GM18507 (cell line): ENCODE data around the gene PAWR.
"Not testable (repeated sequence)": the region's sequence is repeated elsewhere in the genome, so short reads cannot be mapped to it uniquely, and the experiment has no call there.

Experiments used
- DNase-seq: peaks from one replicate; pipeline ENCODE4 v3.0.0; 2011; ENCODE audit warnings: low read depth; ENCODE audit not compliant: insufficient read length; ENCODE audit errors: extremely low spot score
- FAIRE-seq: peaks from 2 replicates; lab custom pipeline; 2011; peaks lifted over from hg19 to GRCh38; lab: Jason Lieb, UNC

Gene PAWR

DNA sequence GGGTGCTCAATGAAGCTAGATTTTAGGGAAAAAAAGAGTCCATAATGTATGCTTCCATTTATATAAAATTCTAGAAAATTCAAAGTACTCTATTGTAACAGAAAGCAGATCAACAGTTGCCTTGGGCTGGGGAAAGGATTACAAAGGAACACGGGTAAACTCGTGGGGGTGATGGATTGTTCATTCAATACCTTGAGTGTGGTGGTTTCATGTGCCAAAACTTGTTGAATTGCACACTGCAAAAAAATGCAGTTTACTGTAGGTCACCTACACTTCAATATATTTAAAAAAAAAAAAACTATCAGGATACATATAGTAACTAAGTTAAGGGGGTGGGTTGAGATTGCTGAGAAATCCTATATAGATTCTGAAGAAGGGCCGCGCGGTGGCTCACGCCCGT, 33.6 kb downstream of the PAWR start:
- DNase-seq: no peak
- FAIRE-seq: no peak

DNA sequence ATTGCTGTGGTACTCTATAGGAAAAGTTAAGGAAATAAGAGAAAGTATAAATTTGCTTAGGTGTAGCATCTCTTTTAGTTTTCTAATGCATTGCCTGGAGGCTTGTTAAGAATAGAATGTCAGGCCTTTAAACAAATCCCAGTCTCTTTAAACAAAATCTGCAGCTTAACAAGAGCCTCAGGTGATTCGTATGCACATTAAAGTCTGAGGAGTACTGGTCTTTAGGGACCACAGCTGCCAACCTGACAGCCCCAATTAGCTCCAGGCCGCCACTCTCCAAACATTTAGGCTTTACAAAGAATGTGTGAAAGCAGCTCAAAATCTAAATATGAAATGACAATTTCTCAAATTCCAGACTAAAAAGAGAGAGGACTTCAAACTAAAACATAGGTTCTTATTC, 35.7 kb downstream of the PAWR start:
- FAIRE-seq (no peak), DNase-seq (no peak)

DNA sequence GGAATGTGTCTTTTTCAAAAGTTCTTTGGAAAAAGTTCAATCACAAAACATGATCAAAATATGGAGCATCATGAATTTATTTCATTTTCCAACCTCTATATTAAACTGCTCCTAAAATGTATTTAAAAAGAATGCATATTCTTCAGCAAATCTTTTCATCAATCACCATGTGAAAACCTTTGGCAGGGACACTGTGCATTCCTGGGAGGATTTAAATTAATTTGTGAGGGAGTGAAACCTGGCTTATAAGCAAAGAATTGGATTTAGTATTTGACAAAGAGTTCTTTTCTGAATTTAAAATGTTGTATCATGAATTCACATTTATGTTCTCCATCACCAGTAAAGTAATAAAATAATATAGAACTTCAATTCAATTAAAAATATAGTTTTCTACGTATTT, 38.2 kb downstream of the PAWR start:
- DNase-seq: no peak
- no peak for FAIRE-seq

DNA sequence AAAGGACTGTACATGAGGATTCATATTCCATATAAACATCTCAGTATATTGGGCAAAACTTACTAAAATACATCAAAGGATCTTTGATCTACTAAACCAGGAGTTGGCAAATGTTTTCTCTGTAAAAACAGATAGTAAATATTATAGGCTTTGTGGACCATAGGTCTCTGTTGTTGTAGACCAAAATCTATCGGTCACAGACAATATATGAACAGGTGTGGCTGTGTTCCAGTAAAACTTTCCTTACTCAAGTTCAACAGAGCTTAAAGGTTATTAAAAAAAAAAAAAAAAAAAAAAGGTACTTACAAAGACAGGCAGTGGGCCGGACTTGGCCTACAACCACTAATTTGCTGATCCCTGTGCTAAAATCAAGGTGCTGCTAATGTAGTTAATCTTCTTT, 40.3 kb downstream of the PAWR start:
- FAIRE-seq (no peak), DNase-seq (no peak)

DNA sequence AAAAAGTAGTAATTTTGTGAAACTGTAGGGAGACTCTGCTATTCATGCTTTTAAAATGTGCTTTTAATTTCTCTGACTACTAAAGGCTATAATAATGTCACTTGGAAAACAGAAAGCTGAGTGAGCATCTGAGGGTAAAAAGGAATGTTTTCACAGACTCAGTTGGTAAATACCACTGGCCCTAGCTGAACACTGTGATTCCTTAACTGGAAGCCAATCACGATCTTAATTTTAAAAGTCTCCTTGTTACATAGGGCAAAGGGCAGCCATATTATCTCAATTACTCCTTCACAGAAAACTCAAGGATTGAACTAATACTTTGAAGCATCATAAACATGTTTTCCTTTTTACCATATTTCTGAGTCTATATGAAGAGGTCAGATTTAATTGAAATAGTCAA, 41.9 kb downstream of the PAWR start:
- FAIRE-seq (no peak), DNase-seq (no peak)

DNA sequence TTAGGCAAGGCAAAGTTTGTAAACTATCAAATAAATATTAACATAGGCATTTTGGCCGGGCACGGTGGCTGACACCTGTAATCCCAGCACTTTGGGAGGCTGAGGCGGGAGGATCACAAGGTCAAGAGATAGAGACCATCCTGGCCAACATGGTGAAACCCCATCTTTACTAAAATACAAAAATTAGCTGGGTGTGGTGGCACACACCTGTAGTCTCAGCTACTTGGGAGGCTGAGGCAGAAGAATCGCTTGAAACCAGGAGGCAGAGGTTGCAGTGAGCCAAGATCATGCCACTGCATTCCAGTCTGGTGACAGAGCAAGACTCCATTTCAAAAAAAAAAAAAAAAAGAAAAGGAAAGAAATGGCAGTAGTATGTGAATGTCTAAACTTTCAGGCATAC, 43.9 kb downstream of the PAWR start:
- not testable (repeated sequence) for DNase-seq, FAIRE-seq

DNA sequence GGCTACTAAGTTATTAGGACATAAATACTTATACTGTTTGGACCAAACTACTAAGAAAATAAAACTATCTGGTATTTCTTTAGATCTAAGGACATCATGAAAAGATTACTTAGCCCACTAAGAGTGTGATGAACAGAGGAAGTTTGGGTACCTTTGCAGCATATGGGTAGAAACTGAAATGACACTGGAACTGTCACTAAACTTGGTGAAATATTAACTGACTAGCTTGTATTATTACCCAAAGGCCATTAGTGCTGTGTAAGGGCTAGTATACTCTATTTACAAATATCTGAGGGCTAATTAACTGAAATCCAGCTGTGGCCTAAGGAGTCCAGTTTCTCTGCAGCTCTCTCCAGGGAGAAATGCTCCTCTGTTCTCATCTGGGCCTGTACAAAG, 45.5 kb downstream of the PAWR start:
- DNase-seq (peak; percentile 7), FAIRE-seq (peak; percentile 86)

DNA sequence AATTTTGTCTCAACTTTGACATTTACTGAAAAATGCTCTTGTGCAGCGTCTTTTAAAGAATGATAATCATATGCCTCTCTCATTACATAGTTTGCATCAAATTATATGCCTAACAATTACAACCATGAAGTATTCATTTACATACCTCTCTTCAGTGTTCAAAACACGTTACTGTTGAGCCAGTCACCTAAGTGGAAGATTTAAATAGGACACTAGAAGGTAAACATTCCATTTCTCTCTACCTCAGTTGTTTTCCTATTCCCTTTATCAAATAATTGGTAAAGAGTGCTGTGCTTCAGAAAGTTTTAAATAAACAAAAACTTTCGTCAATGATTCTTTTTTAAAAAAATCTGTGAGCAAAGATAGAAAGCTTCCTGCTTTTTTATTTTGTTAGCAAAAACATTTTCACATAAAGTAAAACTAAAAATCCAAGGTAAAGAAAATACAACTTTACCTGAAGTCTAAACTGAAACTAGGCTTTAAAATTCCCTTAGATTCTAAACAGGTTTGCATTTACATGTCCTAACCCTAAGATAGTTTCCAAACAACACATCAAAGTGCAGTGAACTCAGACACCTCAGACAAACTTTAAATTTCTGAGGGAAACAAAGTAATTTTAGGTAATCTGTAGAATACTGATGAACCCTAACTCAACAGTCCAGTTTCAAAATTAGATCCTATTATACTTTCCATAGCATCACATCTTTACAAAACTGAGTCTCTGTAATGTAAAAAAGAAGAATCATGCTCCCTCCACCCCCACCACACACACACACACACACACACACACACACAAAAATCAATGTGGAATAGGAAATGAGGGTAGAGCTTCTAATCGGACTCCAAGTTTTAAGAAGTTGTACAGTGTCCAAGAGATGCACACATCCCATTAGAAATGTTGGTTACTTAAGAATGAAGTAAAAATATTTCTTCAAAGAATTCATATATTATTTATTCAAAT, 46.2 kb downstream of the PAWR start:
- FAIRE-seq: no peak
- DNase-seq: no peak

DNA sequence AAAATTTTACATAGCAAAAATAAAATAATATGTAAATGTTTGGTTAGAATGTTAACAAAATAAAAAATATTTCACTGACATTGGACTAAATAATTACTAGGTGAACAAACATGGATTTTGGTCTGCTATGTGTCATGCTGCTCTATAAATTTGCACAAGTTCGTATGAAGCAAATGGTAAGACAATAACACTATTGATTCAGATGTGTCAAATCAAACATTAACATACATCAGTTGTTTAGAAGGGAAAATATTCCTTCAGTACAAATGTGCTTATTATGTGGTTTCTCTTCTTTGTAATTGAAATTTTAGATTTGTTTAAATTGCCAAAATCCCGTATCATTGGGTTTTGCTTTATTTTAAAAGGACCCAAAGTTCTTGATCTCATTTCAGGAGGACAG, 46.9 kb downstream of the PAWR start:
- no peak for FAIRE-seq
- no peak for DNase-seq

DNA sequence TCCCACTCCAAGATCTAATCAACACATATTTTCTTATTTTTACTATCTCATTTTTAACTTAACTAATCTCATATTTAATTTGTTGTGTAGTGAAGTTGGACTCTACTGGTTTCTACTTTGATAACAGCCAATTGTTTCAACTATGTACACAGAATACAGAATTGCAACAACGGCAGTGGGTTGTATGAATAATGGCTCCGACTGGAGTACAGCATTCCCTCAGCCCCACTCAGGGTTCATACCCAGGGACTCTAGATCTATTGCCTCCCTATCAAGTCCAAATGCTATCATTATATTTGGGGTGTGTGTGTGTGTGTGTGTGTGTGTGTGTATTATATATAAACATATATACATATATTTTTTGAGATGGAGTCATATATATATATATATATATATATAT, 52.3 kb downstream of the PAWR start:
- DNase-seq (no peak), FAIRE-seq (no peak)

DNA sequence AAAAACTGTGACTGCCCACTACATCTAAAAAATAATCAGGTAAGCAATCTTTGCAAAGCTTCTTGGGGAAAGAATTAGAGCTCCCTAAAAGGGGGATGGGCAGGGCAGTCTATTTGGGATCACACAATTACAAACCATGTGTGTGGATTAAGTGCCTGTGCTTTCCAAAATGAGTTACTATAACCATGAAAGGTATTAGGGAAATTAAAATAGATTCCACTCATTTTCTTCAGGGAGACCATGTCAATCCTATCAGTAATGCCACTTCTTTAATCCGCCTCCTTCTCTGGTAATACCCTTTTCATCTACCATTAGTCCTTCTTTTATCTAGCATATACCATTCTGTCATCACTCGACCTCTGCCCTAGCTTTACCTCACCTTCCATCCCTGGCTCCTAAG, 53.7 kb downstream of the PAWR start:
- no peak for DNase-seq
- FAIRE-seq: no peak

DNA sequence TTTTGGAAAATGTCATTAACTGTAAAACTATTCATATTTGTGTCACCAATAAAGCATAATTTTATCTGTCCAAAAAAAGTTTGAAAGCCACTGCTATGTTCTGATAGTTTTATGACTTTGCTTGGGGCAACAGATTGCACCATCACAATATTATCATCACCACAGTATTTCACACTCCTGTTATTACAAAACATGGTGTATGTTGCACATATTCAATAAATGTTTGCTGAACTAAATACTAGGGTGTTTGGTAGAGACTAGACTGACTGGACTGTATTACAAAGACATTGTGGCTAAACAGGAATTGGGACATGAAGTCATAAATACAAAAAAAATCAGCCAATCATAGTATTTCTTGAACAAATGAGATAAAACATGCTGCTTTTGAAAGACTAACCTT, 55.1 kb downstream of the PAWR start:
- DNase-seq: no peak
- no peak for FAIRE-seq

DNA sequence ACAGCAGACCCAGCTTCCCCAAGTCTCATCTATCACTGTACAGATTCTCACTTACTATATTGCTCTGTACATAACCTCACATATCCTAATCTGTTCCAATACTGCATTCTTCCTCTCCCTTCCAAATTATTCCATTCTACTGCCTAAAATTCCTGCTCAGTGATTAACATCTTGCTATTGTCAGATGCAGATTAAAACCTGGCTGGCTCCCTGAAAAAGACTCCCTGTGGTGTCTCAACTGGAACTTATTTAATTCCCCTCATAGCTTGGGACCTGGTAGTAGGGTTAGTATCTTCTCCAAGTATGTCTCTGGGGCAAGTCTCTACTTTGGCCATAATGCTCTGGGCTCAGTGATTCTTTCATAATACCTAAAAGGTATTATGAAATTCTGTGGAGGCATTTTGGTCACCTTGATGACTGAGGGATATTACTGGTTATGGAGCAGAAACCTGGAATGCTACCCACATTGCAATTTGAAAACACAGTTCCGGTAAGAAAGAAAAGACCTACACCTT, 55.8 kb downstream of the PAWR start:
- FAIRE-seq (no peak), DNase-seq (no peak)

DNA sequence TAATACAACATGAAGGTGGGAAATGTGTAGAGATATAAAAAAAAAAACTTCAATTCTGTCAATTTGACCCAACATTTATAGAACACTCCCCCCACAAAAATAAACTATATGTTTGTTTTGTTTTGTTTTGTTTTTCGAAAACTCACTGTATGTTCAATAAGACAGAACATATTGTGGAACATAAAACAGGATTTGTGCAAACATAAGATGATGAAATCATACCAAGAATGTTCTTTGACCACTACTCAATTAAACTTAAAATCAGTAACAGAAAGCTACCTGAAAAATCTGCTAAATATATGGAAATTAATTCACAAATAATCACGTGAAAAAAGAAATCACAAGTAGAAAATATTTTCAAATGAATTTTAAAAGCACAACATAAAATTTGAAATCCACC, 61.2 kb downstream of the PAWR start:
- FAIRE-seq: no peak

DNA sequence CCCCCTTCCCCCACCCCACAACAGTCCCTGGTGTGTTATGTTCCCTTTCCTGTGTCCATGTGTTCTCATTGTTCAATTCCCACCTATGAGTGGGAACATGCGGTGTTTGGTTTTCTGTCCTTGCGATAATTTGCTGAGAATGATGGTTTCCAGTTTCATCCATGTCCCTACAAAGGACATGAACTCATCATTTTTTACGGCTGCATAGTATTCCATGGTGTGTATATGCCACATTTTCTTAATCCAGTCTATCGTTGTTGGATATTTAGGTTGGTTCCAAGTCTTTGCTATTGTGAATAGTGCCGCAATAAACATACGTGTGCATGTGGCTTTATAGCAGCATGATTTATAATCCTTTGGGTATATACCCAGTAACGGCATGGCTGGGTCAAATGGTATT, 64.0 kb downstream of the PAWR start:
- DNase-seq, FAIRE-seq: not testable (repeated sequence)

More for the DNA sequence above, 61.2 kb downstream of the PAWR start:
- no peak for DNase-seq

DNA sequence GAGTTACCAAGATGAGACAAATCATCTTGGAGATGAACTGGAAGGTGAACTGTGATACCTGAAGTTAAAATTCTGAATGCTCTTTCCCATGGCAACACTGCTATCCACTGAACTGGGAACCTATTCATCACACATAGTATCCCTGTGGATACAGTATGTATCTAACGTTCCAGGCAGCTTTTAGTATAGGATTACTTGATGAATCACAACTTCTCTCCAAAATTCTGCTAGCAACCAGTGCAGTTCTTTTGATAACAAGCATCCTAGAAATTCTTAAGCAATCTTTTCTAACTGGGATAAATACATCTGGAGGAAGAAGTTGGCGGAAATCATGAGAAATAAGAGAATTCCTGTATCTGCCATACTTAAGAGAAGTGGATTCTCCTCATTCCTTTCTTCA, 66.4 kb downstream of the PAWR start:
- no peak for DNase-seq
- no peak for FAIRE-seq

DNA sequence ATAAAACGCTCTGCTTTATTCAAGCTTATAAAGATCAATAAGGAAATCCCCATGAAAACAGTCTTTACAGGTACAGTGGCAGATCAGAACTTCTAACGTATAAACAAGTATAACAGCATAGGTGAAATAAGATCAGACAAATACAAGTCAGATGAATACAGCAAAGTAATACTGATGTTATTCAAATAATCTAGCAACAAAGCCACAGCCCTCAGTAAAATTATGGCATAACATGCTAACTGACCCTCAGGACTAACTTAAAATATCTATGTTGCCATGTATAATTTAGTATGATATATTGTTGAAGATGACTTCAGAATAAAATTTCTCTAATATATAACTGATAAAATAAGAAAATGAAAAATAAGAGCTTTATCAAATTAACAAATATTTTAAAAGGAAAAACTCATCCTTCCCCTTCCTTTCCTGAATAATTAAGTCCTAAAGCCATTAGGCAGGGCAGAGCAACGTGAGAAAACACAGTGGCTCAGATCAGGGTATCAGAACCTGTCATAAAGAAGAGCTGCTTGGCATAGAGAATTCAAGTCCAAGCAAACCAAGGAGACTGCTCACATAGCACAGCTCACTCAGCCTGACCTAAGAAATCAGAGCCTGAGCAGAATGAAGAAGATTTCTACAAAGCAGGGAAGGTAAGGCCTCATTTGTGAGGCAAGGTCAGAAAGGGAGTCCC, 70.7 kb downstream of the PAWR start:
- no peak for DNase-seq
- no peak for FAIRE-seq

DNA sequence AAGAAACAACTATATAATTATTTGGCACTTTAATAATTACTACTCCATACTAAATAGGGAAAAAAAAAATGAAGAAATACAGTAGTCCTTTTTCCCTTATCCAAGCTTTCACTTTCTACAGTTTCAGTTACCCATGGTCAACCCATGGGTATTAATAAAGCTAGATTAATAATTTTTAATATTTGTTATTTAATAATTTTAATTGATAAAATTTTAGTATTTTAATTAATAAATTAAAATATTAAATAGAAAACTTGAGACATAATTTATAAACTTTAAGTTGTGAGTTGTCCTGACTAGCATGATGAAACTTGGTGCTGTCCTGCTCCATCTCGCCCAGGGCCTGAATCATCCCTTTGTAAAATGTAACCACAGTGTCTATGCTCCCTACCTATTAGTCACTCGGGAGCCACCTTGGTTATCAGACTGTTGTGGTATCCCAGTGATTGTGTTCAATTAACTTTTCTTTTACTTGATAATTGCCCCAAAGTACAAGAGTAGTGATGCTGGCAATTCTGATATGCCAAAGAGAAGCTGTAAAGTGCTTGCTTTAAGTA, 71.8 kb downstream of the PAWR start:
- DNase-seq (no peak), FAIRE-seq (no peak)

DNA sequence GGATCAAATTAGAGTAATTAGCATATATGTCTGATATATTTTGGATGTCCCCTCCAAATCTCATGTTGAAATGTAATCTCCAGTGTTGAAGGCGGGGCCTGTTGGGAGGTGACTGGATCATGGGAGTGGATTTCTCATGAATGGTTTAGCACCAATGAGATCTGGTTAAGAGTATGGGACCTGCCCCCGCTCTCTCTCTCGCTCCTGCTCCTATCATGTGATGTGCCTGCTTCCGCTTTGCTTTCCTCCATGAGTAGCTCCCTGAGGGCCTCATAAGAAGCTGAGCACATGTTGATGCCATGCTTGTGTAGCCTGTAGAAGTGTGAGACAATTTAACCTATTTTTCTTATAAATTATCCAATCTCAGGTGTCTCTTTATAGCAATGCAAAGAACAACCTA, 73.1 kb downstream of the PAWR start:
- no peak for DNase-seq
- FAIRE-seq: no peak
